Cardiac muscle cell (in vitro differentiated cells and primary cell): Measurements from ENCODE around the gene MRPS18A. TPM values are rescaled to one million over a fixed set of nuclear protein-coding genes. Genes with fewer than 3 reads are reported as not detected.
"Not testable (repeated sequence)": the region's sequence is repeated elsewhere in the genome, so short reads cannot be mapped to it uniquely, and the experiment has no call there.

Experiments used
- DNase-seq, 2 donors: peaks; one replicate each; pipeline versions ENCODE4 v3.0.0 to v3.0.0-alpha.2; 2010 to 2017; ENCODE audit warnings: low read depth in 1 of 2, low spot score in 1 of 2
- H3K27ac ChIP-seq: fragments of 200-600 bp; sonication (generic); 2 replicates; pipeline ENCODE4 v1.5.1; 2016
- H3K27me3 ChIP-seq: fragments of 200-600 bp; sonication (generic); 2 replicates; pipeline ENCODE4 v1.6.0; 2016; ENCODE audit warnings: control low read depth
- H3K36me3 ChIP-seq: fragments of 200-600 bp; sonication (generic); 2 replicates; pipeline ENCODE4 v1.5.1; 2016; ENCODE audit warnings: control low read depth
- H3K4me1 ChIP-seq: fragments of 200-600 bp; sonication (generic); 2 replicates; pipeline ENCODE4 v1.8.1; 2017; ENCODE audit warnings: low read depth, mild to moderate bottlenecking, mixed run types
- H3K4me3 ChIP-seq: fragments of 200-600 bp; sonication (generic); 2 replicates; pipeline ENCODE4 v1.5.1; 2016; ENCODE audit warnings: mild to moderate bottlenecking
- H3K9me3 ChIP-seq: fragments of 200-600 bp; sonication (generic); 2 replicates; pipeline ENCODE4 v1.5.1; 2017; ENCODE audit warnings: low read depth, mild to moderate bottlenecking, control low read depth
- polyA plus RNA-seq: library from polyadenylated mRNA; unstranded; fragments of >200 nt; fragmentation: Nextera tagmentation; extraction: Ambion mirVana; gene quantifications from 2 replicates; pipeline ENCODE4 v1.2.1, GENCODE V29; 2016
- total RNA-seq: library from RNA; depleted of rRNA; stranded (reverse); fragments of >200 nt; gene quantifications from 2 replicates; pipeline ENCODE4 v1.2.3, GENCODE V29; 2016
- TF ChIP-seq, protein P1 (sequence below): IDR thresholded peaks from 2 replicates; pipeline ENCODE4 v1.5.1; 2012; ENCODE audit warnings: low read depth, mild to moderate bottlenecking, low read length

Gene MRPS18A
- total and polyA plus RNA-seq, 2 experiments from 2014 or later, result 65.9 to 87.0 TPM

GRCh38 chr6:43706788-43707187, 19.2 kb upstream of the MRPS18A start:
- TF ChIP-seq, protein P1, sequence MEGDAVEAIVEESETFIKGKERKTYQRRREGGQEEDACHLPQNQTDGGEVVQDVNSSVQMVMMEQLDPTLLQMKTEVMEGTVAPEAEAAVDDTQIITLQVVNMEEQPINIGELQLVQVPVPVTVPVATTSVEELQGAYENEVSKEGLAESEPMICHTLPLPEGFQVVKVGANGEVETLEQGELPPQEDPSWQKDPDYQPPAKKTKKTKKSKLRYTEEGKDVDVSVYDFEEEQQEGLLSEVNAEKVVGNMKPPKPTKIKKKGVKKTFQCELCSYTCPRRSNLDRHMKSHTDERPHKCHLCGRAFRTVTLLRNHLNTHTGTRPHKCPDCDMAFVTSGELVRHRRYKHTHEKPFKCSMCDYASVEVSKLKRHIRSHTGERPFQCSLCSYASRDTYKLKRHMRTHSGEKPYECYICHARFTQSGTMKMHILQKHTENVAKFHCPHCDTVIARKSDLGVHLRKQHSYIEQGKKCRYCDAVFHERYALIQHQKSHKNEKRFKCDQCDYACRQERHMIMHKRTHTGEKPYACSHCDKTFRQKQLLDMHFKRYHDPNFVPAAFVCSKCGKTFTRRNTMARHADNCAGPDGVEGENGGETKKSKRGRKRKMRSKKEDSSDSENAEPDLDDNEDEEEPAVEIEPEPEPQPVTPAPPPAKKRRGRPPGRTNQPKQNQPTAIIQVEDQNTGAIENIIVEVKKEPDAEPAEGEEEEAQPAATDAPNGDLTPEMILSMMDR, result no peak
- Histone ChIP-seq H3K4me1 (peaks cover 19% of the 10 kb centered on the region), H3K9me3 (no peaks in the 10 kb centered on the region), H3K27ac (no peak overlapping the region), H3K36me3 (no peaks in the 10 kb centered on the region), H3K27me3 (no peaks in the 10 kb centered on the region), H3K4me3 (no peak overlapping the region)
- DNase-seq, result peak in 1 of 2 donors; percentile 81

DNA sequence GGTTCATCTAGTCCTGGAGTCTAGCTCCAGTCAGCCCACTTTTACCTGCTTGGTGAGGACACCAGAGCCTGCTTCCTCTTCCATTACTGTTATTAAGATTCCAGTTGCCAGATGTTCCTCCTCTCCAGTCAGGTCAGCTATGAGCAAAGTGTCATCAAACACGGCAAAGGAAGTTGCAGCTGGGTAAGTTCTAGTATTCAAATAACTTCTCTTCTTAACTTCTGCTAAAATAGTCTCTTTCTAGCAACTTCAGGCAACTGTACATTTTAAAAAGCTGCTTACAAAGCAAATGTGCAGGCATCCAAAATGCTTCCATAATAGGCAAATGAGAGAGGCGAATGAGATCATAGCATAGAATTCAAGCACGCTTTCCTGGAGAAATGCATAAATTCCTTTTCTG, 18.4 kb upstream of the MRPS18A start:
- DNase-seq, result peak in 1 of 2 donors; percentile 54
- no peaks in the 10 kb centered on the region for H3K36me3 ChIP-seq
- no peak overlapping the region for H3K4me3 ChIP-seq
- H3K27ac ChIP-seq, result no peak overlapping the region
- peaks cover 21% of the 10 kb centered on the region for H3K4me1 ChIP-seq
- TF ChIP-seq, protein P1, result no peak
- H3K9me3 ChIP-seq, result no peaks in the 10 kb centered on the region
- no peaks in the 10 kb centered on the region for H3K27me3 ChIP-seq

- H3K4me1 ChIP-seq, result peaks cover 26% of the 10 kb centered on the region
Measured at GRCh38 chr6:43703512-43704429, 16.2 kb upstream of the MRPS18A start.

DNA sequence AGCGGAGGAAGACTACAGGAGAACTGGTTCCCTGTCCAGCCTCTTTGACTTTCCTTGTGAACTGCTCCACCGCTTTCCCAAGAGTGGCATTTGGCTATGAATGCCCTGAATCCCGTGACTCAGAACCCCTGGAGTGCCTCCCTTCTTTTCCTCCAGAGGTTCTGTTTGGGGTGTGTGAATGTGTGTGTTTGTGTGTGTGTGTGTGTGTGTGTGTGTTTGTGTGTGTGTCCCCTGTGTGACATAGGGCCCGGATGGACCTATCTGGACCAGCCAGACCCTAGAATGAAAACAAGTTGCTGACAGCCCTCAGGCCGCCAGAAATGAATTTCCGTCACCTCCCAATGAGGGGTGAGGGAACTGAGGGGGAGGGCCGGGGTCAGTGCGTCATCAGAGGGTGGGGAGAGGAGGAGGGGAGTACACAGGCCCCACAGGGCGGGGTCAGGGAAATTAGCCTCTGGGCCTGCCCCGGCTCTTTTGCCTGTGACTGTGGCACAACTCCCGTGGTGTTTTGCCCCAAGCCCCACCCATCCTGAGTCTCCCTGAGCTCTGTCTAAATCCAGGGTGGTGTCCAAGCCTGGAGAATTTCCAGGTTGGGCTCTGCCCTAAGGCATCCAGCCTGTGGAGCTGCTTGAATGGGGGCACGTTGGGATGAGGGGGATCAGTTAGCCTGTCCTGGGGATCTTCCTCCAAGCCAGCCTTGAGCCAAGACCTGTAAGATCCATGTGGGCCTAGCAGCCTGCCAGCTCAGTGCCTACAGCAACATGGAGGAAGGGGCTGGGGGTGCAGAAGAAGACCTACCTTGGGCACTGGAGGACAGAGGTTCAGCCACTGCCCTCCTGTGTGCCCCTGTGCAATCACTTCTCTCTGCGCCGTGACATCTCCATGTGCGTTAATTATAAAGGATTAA, 15.2 kb upstream of the MRPS18A start:
- H3K27me3 ChIP-seq, result no peaks in the 10 kb centered on the region
- peak; percentile 96 to 97 for DNase-seq
- no peaks in the 10 kb centered on the region for H3K9me3 ChIP-seq
- no peaks in the 10 kb centered on the region for H3K36me3 ChIP-seq
- H3K4me3 ChIP-seq, result no peak overlapping the region
- TF ChIP-seq, protein P1, result no peak
- peaks cover 34% of the 10 kb centered on the region for H3K4me1 ChIP-seq
- H3K27ac ChIP-seq, result peak overlapping the region; percentile 89

More at GRCh38 chr6:43703512-43704429, 16.2 kb upstream of the MRPS18A start:
- Histone ChIP-seq H3K27ac (peak overlapping the region; percentile 89), H3K27me3 (no peaks in the 10 kb centered on the region), H3K4me3 (no peak overlapping the region), H3K9me3 (no peaks in the 10 kb centered on the region), H3K36me3 (no peaks in the 10 kb centered on the region)
- TF ChIP-seq, protein P1, result no peak
- no peak for DNase-seq

- H3K9me3 ChIP-seq, result no peaks in the 10 kb centered on the region
- H3K4me3 ChIP-seq, result no peak overlapping the region
- no peaks in the 10 kb centered on the region for H3K27me3 ChIP-seq
- TF ChIP-seq, protein P1, result no peak
- DNase-seq, result no peak
- H3K27ac ChIP-seq, result peak overlapping the region; percentile 89
- no peaks in the 10 kb centered on the region for H3K36me3 ChIP-seq
- H3K4me1 ChIP-seq, result peaks cover 34% of the 10 kb centered on the region
Measured at GRCh38 chr6:43702171-43702533, 14.6 kb upstream of the MRPS18A start.

GRCh38 chr6:43700939-43701560, 13.5 kb upstream of the MRPS18A start:
- DNase-seq, H3K4me3 ChIP-seq, H3K36me3 ChIP-seq, H3K9me3 ChIP-seq, H3K27me3 ChIP-seq, H3K27ac ChIP-seq: not testable (repeated sequence)
- peaks cover 30% of the 10 kb centered on the region for H3K4me1 ChIP-seq
